IMR-90 (cell line): ENCODE results near the gene LETM1. TPM values are rescaled to one million over a fixed set of nuclear protein-coding genes. Genes with fewer than 3 reads are reported as not detected.

ENCODE experiments used
- ATAC-seq: fragments of 200-7000 bp; cut with Tn5 transposase; 2 replicates; pipeline ENCODE4 v1.9.1; 2020; ENCODE audit warnings: low read depth, mild to moderate bottlenecking, moderate library complexity
- BruUV-seq: library from RNA; stranded (reverse); fragments of 400-500 nt; replicated peaks from 2 replicates; lab custom pipeline; 2021; lab: Mats Ljungman, UMichigan
- CTCF ChIA-PET: fragments of 300-600 bp; formaldehyde crosslinking; extraction: SDS; loops from one replicate; lab custom pipeline; 2021; ENCODE audit warnings: antibody characterized with exemption; lab: Yijun Ruan, JAX
- POLR2A ChIA-PET: fragments of 300-600 bp; sonication (Branson Sonifier 250); formaldehyde crosslinking; loops from one replicate; lab custom pipeline; 2022; ENCODE audit warnings: antibody characterized with exemption; ENCODE audit not compliant: unreplicated experiment; lab: Charles Lee
- DNase-seq: peaks from one replicate; pipeline ENCODE4 v3.0.0; 2013
- H2AFZ ChIP-seq: replicated peaks from 2 replicates; pipeline ENCODE3; 2013; ENCODE audit warnings: low read length, mild to moderate bottlenecking; ENCODE audit not compliant: poor library complexity
- H2AK5ac ChIP-seq: 2 replicates; pipeline ENCODE4 v1.6.1; 2013; ENCODE audit warnings: low read depth, low read length, inconsistent platforms
- H2AK9ac ChIP-seq: replicated peaks from 2 replicates; pipeline ENCODE3; 2013; ENCODE audit warnings: mild to moderate bottlenecking, low read depth, low read length, moderate library complexity; ENCODE audit not compliant: poor library complexity
- H2BK120ac ChIP-seq: 2 replicates; pipeline ENCODE4 v1.6.1; 2013; ENCODE audit warnings: low read depth, low read length, inconsistent platforms
- H2BK15ac ChIP-seq: 3 replicates; pipeline ENCODE4 v1.6.1; 2013; ENCODE audit warnings: low read depth, low read length, inconsistent platforms
- H2BK20ac ChIP-seq: 2 replicates; pipeline ENCODE4 v1.6.1; 2013; ENCODE audit warnings: low read depth, mild to moderate bottlenecking, inconsistent platforms, low read length, moderate library complexity
- H2BK5ac ChIP-seq: 2 replicates; pipeline ENCODE4 v1.6.1; 2013; ENCODE audit warnings: mild to moderate bottlenecking, low read depth, low read length, inconsistent platforms; ENCODE audit not compliant: poor library complexity, severe bottlenecking
- H3K14ac ChIP-seq: replicated peaks from 2 replicates; pipeline ENCODE4 v1.6.1; 2013; ENCODE audit warnings: low read depth, low read length, inconsistent platforms
- H3K18ac ChIP-seq: 2 replicates; pipeline ENCODE4 v1.6.1; 2013; ENCODE audit warnings: low read depth, low read length, control low read depth
- H3K23ac ChIP-seq: 2 replicates; pipeline ENCODE4 v1.6.1; 2013; ENCODE audit warnings: low read depth, low read length, inconsistent platforms
- H3K27ac ChIP-seq: 2 replicates; pipeline ENCODE4 v1.5.1; 2013; ENCODE audit warnings: mild to moderate bottlenecking, control low read depth, low read length; ENCODE audit not compliant: insufficient read depth
- H3K27me3 ChIP-seq: 2 replicates; pipeline ENCODE4 v1.6.1; 2013; ENCODE audit warnings: low read length; ENCODE audit not compliant: control insufficient read depth, insufficient read depth
- H3K36me3 ChIP-seq: 2 replicates; pipeline ENCODE4 v1.6.1; 2013; ENCODE audit warnings: low read length, mixed read lengths; ENCODE audit not compliant: control insufficient read depth, insufficient read depth
- H3K4ac ChIP-seq: 2 replicates; pipeline ENCODE4 v1.6.1; 2013; ENCODE audit warnings: low read depth, low read length, inconsistent platforms
- H3K4me1 ChIP-seq: 2 replicates; pipeline ENCODE4 v1.6.1; 2013; ENCODE audit warnings: low read length, mixed read lengths; ENCODE audit not compliant: control insufficient read depth, insufficient read depth
- H3K4me2 ChIP-seq: 2 replicates; pipeline ENCODE4 v1.6.1; 2013; ENCODE audit warnings: low read depth, mild to moderate bottlenecking, control low read depth, low read length, moderate library complexity
- H3K4me3 ChIP-seq: 2 replicates; pipeline ENCODE4 v1.5.1; 2013; ENCODE audit warnings: low read depth, mild to moderate bottlenecking, control low read depth, low read length, moderate library complexity; ENCODE audit not compliant: insufficient read depth
- H3K56ac ChIP-seq: 2 replicates; pipeline ENCODE4 v1.6.1; 2013; ENCODE audit warnings: low read length, inconsistent platforms; ENCODE audit not compliant: insufficient read depth; ENCODE audit errors: extremely low read depth
- H3K79me1 ChIP-seq, 2 experiments: 2 replicates each; pipeline ENCODE4 v1.6.1; 2013; ENCODE audit warnings: low read length in 2 of 2, inconsistent platforms in 1 of 2, low read depth in 1 of 2
- H3K9ac ChIP-seq: 2 replicates; pipeline ENCODE4 v1.6.1; 2013; ENCODE audit warnings: low read depth, low read length, control low read depth
- H3K9me1 ChIP-seq: 2 replicates; pipeline ENCODE4 v1.6.1; 2013; ENCODE audit warnings: low read length, inconsistent platforms; ENCODE audit not compliant: insufficient read depth
- H3K9me3 ChIP-seq: 2 replicates; pipeline ENCODE4 v1.6.1; 2013; ENCODE audit warnings: low read length; ENCODE audit not compliant: control insufficient read depth, insufficient read depth
- H4K20me1 ChIP-seq: 2 replicates; pipeline ENCODE4 v1.6.1; 2013; ENCODE audit warnings: low read length, inconsistent platforms; ENCODE audit not compliant: insufficient read depth
- H4K5ac ChIP-seq: 2 replicates; pipeline ENCODE4 v1.6.1; 2013; ENCODE audit warnings: mild to moderate bottlenecking, low read depth, low read length, control low read depth
- H4K8ac ChIP-seq, 2 experiments: 2 replicates each; pipeline ENCODE4 v1.6.1; 2013; ENCODE audit warnings: low read depth in 2 of 2, low read length in 2 of 2, control low read depth in 1 of 2, inconsistent platforms in 1 of 2
- H4K91ac ChIP-seq: 2 replicates; pipeline ENCODE4 v1.6.1; 2013; ENCODE audit warnings: low read depth, low read length, inconsistent platforms; ENCODE audit not compliant: insufficient read depth
- BHLHE40 ChIP-seq: fragments of 150-350 bp; IDR thresholded peaks from 2 replicates; pipeline ENCODE4 v1.6.1; 2016; ENCODE audit warnings: mild to moderate bottlenecking, low read depth, low read length
- CEBPB ChIP-seq: IDR thresholded peaks from 2 replicates; pipeline ENCODE4 v1.6.1; 2012; ENCODE audit warnings: low read depth, low read length, improper control_type of control experiment
- CHD1 ChIP-seq: IDR thresholded peaks from 2 replicates; pipeline ENCODE4 v1.6.1; 2012; ENCODE audit warnings: low read depth, low read length, improper control_type of control experiment
- CTCF ChIP-seq: conservative IDR thresholded peaks from 2 replicates; pipeline ENCODE4 v1.5.1; 2012; ENCODE audit warnings: mild to moderate bottlenecking, low read depth, low read length, improper control_type of control experiment
- ELK1 ChIP-seq: fragments of 150-350 bp; IDR thresholded peaks from 2 replicates; pipeline ENCODE4 v1.6.1; 2016; ENCODE audit warnings: low read depth, mild to moderate bottlenecking, low read length, moderate library complexity, borderline replicate concordance
- FOS ChIP-seq: fragments of 150-350 bp; IDR thresholded peaks from 2 replicates; pipeline ENCODE4 v1.6.1; 2016; ENCODE audit warnings: low read depth, low read length
- MAFK ChIP-seq: IDR thresholded peaks from 2 replicates; pipeline ENCODE4 v1.6.1; 2012; ENCODE audit warnings: low read depth, low read length, improper control_type of control experiment
- MAZ ChIP-seq: IDR thresholded peaks from 2 replicates; pipeline ENCODE4 v1.6.1; 2012; ENCODE audit warnings: low read depth, mild to moderate bottlenecking, low read length, improper control_type of control experiment, moderate library complexity, borderline replicate concordance
- MXI1 ChIP-seq: IDR thresholded peaks from 2 replicates; pipeline ENCODE4 v1.6.1; 2012; ENCODE audit warnings: low read depth, mild to moderate bottlenecking, low read length, moderate library complexity, borderline replicate concordance
- NFE2L2 ChIP-seq: fragments of 150-350 bp; IDR thresholded peaks from 2 replicates; pipeline ENCODE4 v1.6.1; 2016; ENCODE audit warnings: low read depth, mild to moderate bottlenecking, low read length
- POLR2A ChIP-seq: IDR thresholded peaks from 2 replicates; pipeline ENCODE4 v1.6.1; 2012; ENCODE audit warnings: mild to moderate bottlenecking, low read depth, low read length
- RAD21 ChIP-seq: IDR thresholded peaks from 2 replicates; pipeline ENCODE4 v1.6.1; 2012; ENCODE audit warnings: low read length, improper control_type of control experiment
- RCOR1 ChIP-seq: IDR thresholded peaks from 2 replicates; pipeline ENCODE4 v1.6.1; 2012; ENCODE audit warnings: mild to moderate bottlenecking, low read length, improper control_type of control experiment; ENCODE audit not compliant: insufficient replicate concordance
- RFX5 ChIP-seq: IDR thresholded peaks from 2 replicates; pipeline ENCODE4 v1.8.0; 2012; ENCODE audit warnings: low read depth, mild to moderate bottlenecking, low read length, moderate library complexity
- SMC3 ChIP-seq: fragments of 150-350 bp; IDR thresholded peaks from 2 replicates; pipeline ENCODE4 v1.6.1; 2016; ENCODE audit warnings: low read depth, mild to moderate bottlenecking, antibody characterized with exemption, low read length, moderate library complexity
- USF2 ChIP-seq: fragments of 150-350 bp; IDR thresholded peaks from 2 replicates; pipeline ENCODE4 v1.6.1; 2017; ENCODE audit warnings: mild to moderate bottlenecking, antibody characterized with exemption, low read length, low read depth
- WGBS, 2 experiments: methylation state at CpG; one replicate each; pipeline versions ENCODE4 v1.1.5 to v1.1.7; 2013; ENCODE audit warnings: missing lambda C conversion rate in 2 of 2; ENCODE audit not compliant: insufficient read length in 1 of 2; ENCODE audit errors: extremely low coverage in 2 of 2; 5-methylcytosine and 5-hydroxymethylcytosine counted together
- dilution Hi-C: fragments of 300-500 bp; cut with HindIII; formaldehyde crosslinking; loops from one replicate; pipeline ENCODE4 v1.14.3; 2018; ENCODE audit warnings: low sequenced_read_pairs; ENCODE audit not compliant: unreplicated experiment
- in situ Hi-C: fragments of 300-500 bp; cut with MboI; formaldehyde crosslinking; loops from 3 replicates; pipeline ENCODE4 v1.14.3; 2019; ENCODE audit warnings: low sequenced_read_pairs, inconsistent platforms, mixed read lengths
- intact Hi-C: fragments of 100-400 bp; cut with micrococcal nuclease; formaldehyde crosslinking; loops from 2 replicates; pipeline ENCODE4 v1.10.0; 2022
- polyA plus RNA-seq, 3 experiments: library from polyadenylated mRNA; depleted of rRNA; stranded (reverse); fragments of >200 nt; gene quantifications; 2 replicates each; pipeline ENCODE4 v1.2.3, GENCODE V29; 2012; ENCODE audit warnings: low replicate concordance in 1 of 3
- total RNA-seq: library from RNA; depleted of rRNA; stranded (reverse); fragments of >200 nt; gene quantifications from 2 replicates; pipeline ENCODE4 v1.2.3, GENCODE V29; 2012

LETM1 gene
- total and polyA plus RNA-seq, 2 of the 4 experiments (the other 2 are of a cell fraction) = 25.0 to 49.3 TPM

GRCh38 chr4:1866189-1866661 lies 10.3 kb upstream of the LETM1 start:
- H3K9me1 ChIP-seq = 0 out of 2 replicates have a peak, but pooled peaks cover 3% of the 10 kb centered on the region
- no peak overlapping the region for H3K4ac ChIP-seq
- in situ Hi-C loops (no loop called here), intact Hi-C loops (no loop called here), dilution Hi-C loops (no loop called here)
- no peak for DNase-seq
- H3K56ac ChIP-seq = no peak overlapping the region
- no peak overlapping the region for H2BK20ac ChIP-seq
- no peak overlapping the region for H3K9ac ChIP-seq
- H4K20me1 ChIP-seq = no peaks in the 10 kb centered on the region
- H3K14ac ChIP-seq = no peak overlapping the region
- H4K8ac ChIP-seq = no peak overlapping the region
- no peak overlapping the region for H2AK9ac ChIP-seq
- peaks cover 2 to 9% of the 10 kb centered on the region in 2 experiments; a peak in 2 of 4 replicates for H3K79me1 ChIP-seq
- no peak overlapping the region for H2AFZ ChIP-seq
- no TSS peak for BruUV-seq
- WGBS, 2 experiments = 79% methylated on average over 6 of the region's 7 CpGs; no CpG with 5 or more reads in 1 of the 2 experiments
- no peak overlapping the region for H3K18ac ChIP-seq
- no peak for TF ChIP-seq CTCF
- no peak for TF ChIP-seq RCOR1
- no peak for TF ChIP-seq FOS
- no peak for TF ChIP-seq RFX5
- no peak for TF ChIP-seq ELK1
- no peak for TF ChIP-seq CHD1
- TF ChIP-seq CEBPB = no peak
- TF ChIP-seq USF2 = no peak
- no peak for TF ChIP-seq POLR2A
- no peak for TF ChIP-seq MXI1
- no peak for TF ChIP-seq RAD21
- no peak for TF ChIP-seq NFE2L2
- no peak for TF ChIP-seq MAFK
- TF ChIP-seq BHLHE40 = no peak
- no peak for TF ChIP-seq SMC3
- TF ChIP-seq MAZ = no peak
- H2BK5ac ChIP-seq = no peak overlapping the region
- no peak overlapping the region for H3K4me2 ChIP-seq
- H3K9me3 ChIP-seq = no peaks in the 10 kb centered on the region
- H2BK120ac ChIP-seq = no peak overlapping the region
- H2BK15ac ChIP-seq = no peak overlapping the region
- H3K4me1 ChIP-seq = peaks cover 6% of the 10 kb centered on the region
- H3K27me3 ChIP-seq = peaks cover 2% of the 10 kb centered on the region; the same call in 1 of the 2 replicates
- no peaks in the 10 kb centered on the region for H3K36me3 ChIP-seq
- POLR2A ChIA-PET = no interaction called here
- no peak overlapping the region for H4K5ac ChIP-seq
- no peak overlapping the region for H3K27ac ChIP-seq
- no peak overlapping the region for H4K91ac ChIP-seq
- ATAC-seq = no peak
- CTCF ChIA-PET = no interaction called here
- no peak overlapping the region for H2AK5ac ChIP-seq
- no peak overlapping the region for H3K23ac ChIP-seq
- H3K4me3 ChIP-seq = no peak overlapping the region
